Measurements from ENCODE around the gene CDK19. TPM values are rescaled to one million over a fixed set of nuclear protein-coding genes. Genes with fewer than 3 reads are reported as not detected.

The CDK19 gene
- total RNA-seq, 1 donor, result 15.6 TPM

GRCh38 chr6:110652520-110652919, 162.7 kb downstream of the CDK19 start:
- no peak for DNase-seq (ENCODE audit: insufficient read length, low spot score, missing footprints)
- no peaks in the 10 kb centered on the region for H3K9me3 ChIP-seq (ENCODE audit: low read depth, low read length)
- no peak for TF ChIP-seq CTCF (IDR thresholded peaks at IDR 0.05; ENCODE audit: extremely low read depth, low read depth, low read length)
- H3K79me2 ChIP-seq (ENCODE audit: insufficient read depth, low read length), result no peaks in the 10 kb centered on the region
- H3K27ac ChIP-seq (ENCODE audit: low read depth, low read length), result no peak overlapping the region
- no peaks in the 10 kb centered on the region for H3K4me1 ChIP-seq (ENCODE audit: insufficient read depth, low read length)
- H3K4me3 ChIP-seq (ENCODE audit: insufficient read depth, low read length), result no peak overlapping the region
- H4K20me1 ChIP-seq (ENCODE audit: insufficient read depth, low read length), result no peaks in the 10 kb centered on the region
- H3K4me2 ChIP-seq (ENCODE audit: insufficient read depth, low read length), result no peak overlapping the region
- no peaks in the 10 kb centered on the region for H3K27me3 ChIP-seq (ENCODE audit: insufficient read depth, low read length)
- no peak overlapping the region for H2AFZ ChIP-seq (ENCODE audit: low read length)
- no peaks in the 10 kb centered on the region for H3K36me3 ChIP-seq (ENCODE audit: insufficient read depth, low read length)

GRCh38 chr6:110650755-110651154, 164.5 kb downstream of the CDK19 start:
- H3K36me3 ChIP-seq (ENCODE audit: insufficient read depth, low read length), result no peaks in the 10 kb centered on the region
- no peaks in the 10 kb centered on the region for H3K79me2 ChIP-seq (ENCODE audit: insufficient read depth, low read length)
- no peak for DNase-seq (ENCODE audit: insufficient read length, low spot score, missing footprints)
- H3K4me2 ChIP-seq (ENCODE audit: insufficient read depth, low read length), result no peak overlapping the region
- no peak overlapping the region for H2AFZ ChIP-seq (ENCODE audit: low read length)
- no peaks in the 10 kb centered on the region for H3K27me3 ChIP-seq (ENCODE audit: insufficient read depth, low read length)
- no peaks in the 10 kb centered on the region for H3K4me1 ChIP-seq (ENCODE audit: insufficient read depth, low read length)
- H3K4me3 ChIP-seq (ENCODE audit: insufficient read depth, low read length), result no peak overlapping the region
- no peak overlapping the region for H3K27ac ChIP-seq (ENCODE audit: low read depth, low read length)
- TF ChIP-seq CTCF (IDR thresholded peaks at IDR 0.05; ENCODE audit: extremely low read depth, low read depth, low read length), result no peak
- no peaks in the 10 kb centered on the region for H4K20me1 ChIP-seq (ENCODE audit: insufficient read depth, low read length)
- H3K9me3 ChIP-seq (ENCODE audit: low read depth, low read length), result no peaks in the 10 kb centered on the region

- TF ChIP-seq CTCF (IDR thresholded peaks at IDR 0.05; ENCODE audit: extremely low read depth, low read depth, low read length), result no peak
- H3K79me2 ChIP-seq (ENCODE audit: insufficient read depth, low read length), result no peaks in the 10 kb centered on the region
- H3K9me3 ChIP-seq (ENCODE audit: low read depth, low read length), result no peaks in the 10 kb centered on the region
- no peak overlapping the region for H3K4me2 ChIP-seq (ENCODE audit: insufficient read depth, low read length)
- no peaks in the 10 kb centered on the region for H3K36me3 ChIP-seq (ENCODE audit: insufficient read depth, low read length)
- H3K4me1 ChIP-seq (ENCODE audit: insufficient read depth, low read length), result no peaks in the 10 kb centered on the region
- no peak for DNase-seq (ENCODE audit: insufficient read length, low spot score, missing footprints)
- no peaks in the 10 kb centered on the region for H4K20me1 ChIP-seq (ENCODE audit: insufficient read depth, low read length)
- no peak overlapping the region for H2AFZ ChIP-seq (ENCODE audit: low read length)
- H3K27ac ChIP-seq (ENCODE audit: low read depth, low read length), result no peak overlapping the region
- no peaks in the 10 kb centered on the region for H3K27me3 ChIP-seq (ENCODE audit: insufficient read depth, low read length)
- H3K4me3 ChIP-seq (ENCODE audit: insufficient read depth, low read length), result no peak overlapping the region
Measured at GRCh38 chr6:110649704-110650103, 165.6 kb downstream of the CDK19 start.

GRCh38 chr6:110646951-110647910, 168.0 kb downstream of the CDK19 start:
- Histone ChIP-seq H4K20me1 (ENCODE audit: insufficient read depth, low read length) (no peaks in the 10 kb centered on the region), H3K27me3 (ENCODE audit: insufficient read depth, low read length) (no peaks in the 10 kb centered on the region), H3K9me3 (ENCODE audit: low read depth, low read length) (no peaks in the 10 kb centered on the region), H3K4me2 (ENCODE audit: insufficient read depth, low read length) (no peak overlapping the region), H3K27ac (ENCODE audit: low read depth, low read length) (no peak overlapping the region), H3K79me2 (ENCODE audit: insufficient read depth, low read length) (no peaks in the 10 kb centered on the region), H3K4me3 (ENCODE audit: insufficient read depth, low read length) (no peak overlapping the region), H2AFZ (ENCODE audit: low read length) (no peak overlapping the region), H3K36me3 (ENCODE audit: insufficient read depth, low read length) (no peaks in the 10 kb centered on the region), H3K4me1 (ENCODE audit: insufficient read depth, low read length) (peaks cover 4% of the 10 kb centered on the region)
- DNase-seq (ENCODE audit: insufficient read length, low spot score, missing footprints), result no peak
- TF ChIP-seq CTCF (IDR thresholded peaks at IDR 0.05; ENCODE audit: extremely low read depth, low read depth, low read length), result peak; percentile 14
